ENCODE results near the gene STAT2.
"Not testable (repeated sequence)": the region's sequence is repeated elsewhere in the genome, so short reads cannot be mapped to it uniquely, and the experiment has no call there.

STAT2 gene

GRCh38 chr12:56324206-56324605 is 35.7 kb downstream of the STAT2 start:
- no peak for DNase-seq

GRCh38 chr12:56321610-56322009 is 38.3 kb downstream of the STAT2 start:
- DNase-seq = not testable (repeated sequence)

GRCh38 chr12:56321027-56321426 is 38.9 kb downstream of the STAT2 start:
- DNase-seq = no peak

GRCh38 chr12:56317675-56318074 is 42.2 kb downstream of the STAT2 start:
- no peak for DNase-seq

GRCh38 chr12:56315622-56316473 is 44.1 kb downstream of the STAT2 start, which contains the start of gene CNPY2:
Gene CNPY2, minus strand, starts transcription at chr12:56315988. Its CDS starts 771 bp downstream, at chr12:56315217.
- DNase-seq = peak; percentile 98

GRCh38 chr12:56315249-56315621 is 44.7 kb downstream of the STAT2 start:
- DNase-seq = no peak

GRCh38 chr12:56311003-56311402 is 48.9 kb downstream of the STAT2 start:
- no peak for DNase-seq

- DNase-seq = no peak
Observed at GRCh38 chr12:56308714-56309113, 51.2 kb downstream of the STAT2 start.

- DNase-seq = no peak
Observed at GRCh38 chr12:56307221-56307965, 52.5 kb downstream of the STAT2 start.

- no peak for DNase-seq
Observed at GRCh38 chr12:56304872-56305590, 54.9 kb downstream of the STAT2 start.

GRCh38 chr12:56304276-56304675 is 55.6 kb downstream of the STAT2 start:
- DNase-seq = no peak

GRCh38 chr12:56300644-56301464 is 59.1 kb downstream of the STAT2 start:
- DNase-seq = no peak

- DNase-seq = peak; percentile 88
Observed at GRCh38 chr12:56299853-56300643, 59.9 kb downstream of the STAT2 start, which contains the start of gene CS. Gene CS, minus strand, starts transcription at chr12:56300330. Its CDS starts 129 bp downstream, at chr12:56300201.

GRCh38 chr12:56299308-56299852 is 60.5 kb downstream of the STAT2 start:
- DNase-seq = no peak

GRCh38 chr12:56298828-56299227 is 61.1 kb downstream of the STAT2 start:
- no peak for DNase-seq

- no peak for DNase-seq
Observed at GRCh38 chr12:56297400-56297799, 62.5 kb downstream of the STAT2 start.

- DNase-seq = no peak
Observed at GRCh38 chr12:56296295-56296694, 63.6 kb downstream of the STAT2 start.

- DNase-seq = no peak
Observed at GRCh38 chr12:56293795-56294194, 66.1 kb downstream of the STAT2 start.
